Putamen (tissue), 1 donor: ENCODE measurements around the gene PPM1E.
A peak's percentile ranks its signal among the peaks of the same experiment; 100 is the strongest.

Experiments used
- DNase-seq: peaks from one replicate; pipeline ENCODE4 v3.0.0-alpha.2; 2016; ENCODE audit warnings: low spot score

PPM1E gene

DNA sequence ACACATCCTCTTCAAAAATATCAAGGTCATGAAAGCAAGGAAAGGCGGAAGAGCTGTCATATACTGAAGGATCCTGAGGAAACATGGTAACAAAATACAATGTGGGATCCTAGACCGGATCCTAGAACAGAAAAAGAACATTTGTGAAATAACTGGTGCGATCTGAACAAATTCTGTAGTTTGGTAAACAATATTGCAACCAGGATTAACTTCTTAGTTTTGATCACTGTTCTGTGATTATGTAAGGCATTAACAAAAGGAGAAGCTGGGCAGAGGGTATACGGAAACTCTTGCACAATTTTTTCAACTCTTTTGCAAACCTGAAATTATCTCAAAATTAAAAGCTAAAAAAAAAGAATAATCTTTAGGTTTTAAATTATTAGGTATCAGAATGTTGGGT lies 241.3 kb downstream of the PPM1E start:
- DNase-seq: no peak

- DNase-seq: no peak
These were observed 242.3 kb downstream of the PPM1E start for GRCh38 chr17:58997756-58998553.

DNA sequence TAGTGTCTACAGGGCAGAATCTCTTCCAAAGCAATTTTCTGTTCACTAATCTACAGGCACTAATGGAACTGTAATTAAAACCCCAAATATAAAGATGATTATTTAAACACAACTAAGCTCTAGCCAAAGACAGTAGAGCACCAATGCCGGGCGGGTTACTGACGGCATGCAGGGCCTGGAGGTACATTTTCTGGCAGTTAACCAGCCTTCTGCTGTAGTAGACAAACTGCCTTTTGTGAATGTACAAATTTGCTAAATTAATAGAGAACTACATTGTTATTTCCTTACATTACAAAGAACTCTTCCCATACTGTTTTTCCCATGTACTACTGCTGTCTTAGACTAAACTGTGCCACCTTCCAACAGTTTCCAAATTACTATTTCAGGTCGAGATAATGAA lies 243.2 kb downstream of the PPM1E start:
- no peak for DNase-seq

DNA sequence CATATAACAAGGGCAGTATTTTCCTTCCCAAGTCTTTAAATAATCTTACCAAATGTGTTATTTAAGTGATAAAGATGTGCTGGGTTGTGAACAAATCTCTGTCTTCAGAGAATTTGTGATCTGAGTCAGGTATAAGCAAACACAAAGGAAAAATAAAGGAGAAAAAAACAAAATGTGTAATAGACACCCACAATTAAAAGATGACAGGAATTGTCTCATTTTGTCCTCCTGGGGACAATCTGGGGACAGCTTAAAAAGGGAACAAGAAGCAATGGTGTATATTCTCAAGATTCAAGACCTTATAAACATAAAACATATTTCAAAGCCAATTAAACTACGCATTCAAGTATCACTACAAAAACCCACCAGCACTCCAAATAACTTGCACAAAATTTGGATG lies 243.8 kb downstream of the PPM1E start:
- DNase-seq: no peak

DNA sequence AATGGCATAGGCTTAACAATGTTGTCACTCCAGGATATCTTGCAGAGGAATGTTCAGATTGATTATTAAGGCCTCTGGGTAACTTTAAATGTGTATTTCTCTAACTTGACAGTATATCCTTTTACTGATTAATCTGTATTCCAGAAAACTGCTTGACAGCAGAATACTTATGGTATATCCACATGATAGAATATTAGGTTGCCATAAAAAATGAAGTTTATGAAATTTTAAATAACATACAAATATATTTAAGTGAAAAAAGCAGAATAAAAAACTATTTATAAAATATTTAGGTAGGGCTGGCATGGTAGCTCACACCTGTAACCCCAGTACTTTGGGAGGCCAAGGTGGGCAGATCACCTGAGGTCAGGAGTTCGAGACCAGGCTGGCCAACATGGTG lies 244.4 kb downstream of the PPM1E start:
- no peak for DNase-seq

- DNase-seq: no peak
These were observed 245.6 kb downstream of the PPM1E start for GRCh38 chr17:59001158-59001814.

DNA sequence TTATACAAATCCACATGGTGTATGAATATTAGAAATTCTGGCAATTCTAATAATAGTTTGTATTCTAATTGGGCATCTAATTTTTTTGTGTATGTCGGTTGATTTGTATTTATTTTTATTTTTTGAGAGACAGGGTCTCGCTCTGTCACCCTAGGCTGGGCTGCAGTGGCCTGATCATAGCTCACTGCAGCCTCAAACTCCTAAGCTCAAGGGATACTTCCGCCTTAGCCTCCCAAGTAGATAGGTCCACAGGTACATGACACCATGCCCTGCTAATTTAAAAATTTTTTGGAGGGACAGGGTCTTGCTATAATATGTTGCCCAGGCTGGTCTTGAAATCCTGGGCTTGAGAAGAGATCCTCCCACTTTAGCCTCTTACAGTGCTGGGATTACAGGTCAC lies 246.5 kb downstream of the PPM1E start:
- DNase-seq: no peak

GRCh38 chr17:59002848-59003247 lies 247.2 kb downstream of the PPM1E start:
- DNase-seq: no peak

DNA sequence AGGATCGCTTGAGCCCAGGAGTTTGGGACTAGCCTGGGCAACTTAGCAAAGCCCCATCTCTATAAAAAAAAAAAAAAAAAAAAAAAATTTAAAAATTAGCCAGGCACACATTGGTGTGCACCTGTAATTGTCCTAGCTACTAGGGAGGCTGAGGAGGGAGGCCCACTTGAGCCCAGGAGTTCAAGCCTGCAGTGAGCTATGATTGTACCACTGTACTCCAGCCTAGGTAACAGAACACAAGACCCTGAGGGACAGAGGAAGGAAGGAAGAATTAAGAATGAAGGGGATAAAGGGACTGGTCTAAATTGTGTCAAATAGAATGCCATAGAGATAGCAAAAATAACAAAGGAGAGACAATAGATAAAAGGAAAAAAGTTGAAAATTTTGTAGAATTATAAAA lies 248.2 kb downstream of the PPM1E start:
- no peak for DNase-seq

DNA sequence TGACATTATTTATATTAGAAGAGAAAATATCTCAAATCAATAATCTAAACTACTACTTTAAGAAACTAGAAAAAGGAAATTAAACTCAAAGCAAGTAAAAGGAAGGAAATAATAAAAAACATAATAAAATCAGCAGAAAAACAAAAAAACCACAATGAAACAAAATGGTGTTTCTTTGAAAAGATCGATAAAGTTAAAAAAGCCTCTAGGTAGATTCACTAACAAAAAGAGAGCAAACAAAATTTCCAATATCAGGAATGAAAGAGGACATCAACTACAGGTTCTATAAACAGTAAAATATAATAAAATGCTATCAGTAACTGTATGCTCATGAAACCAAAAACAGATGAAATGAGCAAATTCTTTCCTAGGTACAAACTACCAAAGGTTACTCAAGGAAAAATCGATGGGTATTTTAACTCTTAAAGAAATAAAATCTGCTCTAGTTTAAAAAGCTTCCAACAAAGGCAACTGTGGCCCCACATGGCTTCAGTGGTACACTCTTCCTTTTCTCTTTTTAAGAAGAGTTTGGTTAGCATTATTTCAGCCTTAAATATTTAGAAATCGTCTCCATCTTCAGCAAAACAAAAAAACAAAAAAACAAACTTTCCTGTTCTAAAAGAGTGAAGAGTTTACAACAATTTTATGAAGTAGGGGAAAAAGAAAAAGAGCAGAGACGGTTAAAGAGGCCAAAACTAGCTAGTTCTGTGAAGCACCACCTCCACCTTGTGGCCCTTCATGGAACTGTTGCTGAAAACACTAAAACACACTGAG lies 248.9 kb downstream of the PPM1E start:
- DNase-seq: peak; percentile 57

- no peak for DNase-seq
These were observed 252.3 kb downstream of the PPM1E start for GRCh38 chr17:59007995-59008394.

GRCh38 chr17:59008737-59009136 lies 253.1 kb downstream of the PPM1E start:
- no peak for DNase-seq

DNA sequence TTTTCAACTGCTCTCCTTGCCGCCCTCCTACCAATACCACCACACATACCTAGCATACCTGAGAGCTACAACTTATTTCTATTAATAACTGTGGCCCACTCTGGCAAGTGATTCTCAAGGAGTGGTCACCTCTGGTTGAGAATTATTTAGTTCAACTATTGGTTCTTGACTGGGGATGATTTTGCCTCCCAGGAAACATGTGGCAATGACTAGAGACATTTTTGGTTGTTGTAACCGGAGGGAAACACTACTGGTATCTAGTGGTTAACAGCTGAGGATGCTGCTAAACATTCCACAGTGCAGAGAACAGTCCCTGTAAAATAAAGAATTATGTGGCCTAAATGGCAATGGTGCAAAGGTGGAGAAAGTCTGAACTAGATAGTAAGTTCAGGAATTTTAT lies 254.4 kb downstream of the PPM1E start:
- no peak for DNase-seq

- DNase-seq: no peak
These were observed 256.3 kb downstream of the PPM1E start for GRCh38 chr17:59011975-59012374.

DNA sequence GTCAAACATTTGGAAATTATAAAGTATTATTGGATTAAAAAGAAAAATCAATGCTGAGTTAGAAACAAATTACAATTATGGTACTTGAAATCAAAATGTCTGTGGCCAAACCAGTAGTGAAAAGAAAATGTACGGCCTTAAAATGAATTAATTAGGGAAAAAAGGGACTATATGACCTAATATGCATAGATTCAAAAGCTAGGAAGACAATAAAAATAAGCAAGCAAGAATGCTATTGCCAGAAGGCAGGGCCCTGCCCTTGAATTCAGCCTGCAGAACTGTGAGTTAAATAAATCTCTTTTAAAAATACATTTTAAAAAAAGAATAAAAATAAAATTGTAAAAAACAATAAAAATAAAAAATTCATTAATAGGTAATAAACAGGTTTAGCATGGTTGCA lies 262.4 kb downstream of the PPM1E start:
- no peak for DNase-seq

DNA sequence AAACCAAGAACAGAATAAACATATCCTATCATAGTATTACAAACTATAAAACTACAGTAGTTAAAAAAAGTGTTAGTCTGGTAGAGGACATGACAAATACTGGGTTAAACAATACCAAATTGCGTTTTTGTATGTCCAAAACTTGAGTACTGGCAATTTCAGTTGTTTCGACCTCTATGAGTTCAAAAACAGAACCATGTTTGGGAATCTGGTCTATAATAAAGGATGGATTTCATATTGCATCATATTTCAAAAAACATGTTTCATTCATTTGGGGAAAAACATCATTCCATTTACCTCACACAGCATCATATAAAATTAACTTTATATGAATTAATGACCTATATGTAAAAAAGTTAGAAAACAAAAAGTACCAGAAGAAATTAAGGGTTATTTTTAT lies 269.3 kb downstream of the PPM1E start:
- no peak for DNase-seq

DNA sequence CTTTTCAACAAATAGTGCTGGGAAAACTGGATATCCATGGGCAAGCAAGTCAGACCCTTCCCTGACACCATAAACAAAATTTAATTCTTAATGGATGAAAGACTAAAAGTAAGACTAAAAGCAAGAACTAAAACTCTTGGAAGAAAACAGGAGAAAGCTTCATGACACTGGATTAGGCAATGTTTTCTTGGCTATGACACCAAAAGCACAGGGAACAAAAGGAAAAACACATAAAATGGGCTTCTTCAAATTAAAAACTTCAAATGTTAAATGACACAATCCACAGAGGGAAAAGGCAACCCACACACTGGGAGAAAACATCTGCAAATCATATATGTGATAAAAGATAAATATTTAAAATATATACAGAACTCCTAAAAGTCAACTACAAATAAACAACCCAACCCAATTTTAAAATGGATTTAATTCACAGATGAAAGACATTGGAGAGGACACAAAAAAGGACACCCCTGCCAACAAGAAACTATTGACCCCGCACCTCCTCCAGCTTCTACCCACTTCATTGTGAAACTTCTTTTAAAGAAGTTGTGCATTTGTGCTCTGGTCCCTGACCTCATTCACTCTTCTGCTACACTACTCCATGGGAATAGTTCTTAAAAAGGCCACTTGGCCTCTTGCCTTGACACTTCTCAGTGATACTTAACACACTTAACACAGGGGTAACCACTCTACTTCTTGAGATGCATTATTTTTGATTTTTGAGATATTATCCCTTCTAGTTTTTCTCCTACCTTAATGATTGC lies 270.7 kb downstream of the PPM1E start:
- DNase-seq: no peak

- peak; percentile 25 for DNase-seq
These were observed 272.1 kb downstream of the PPM1E start for GRCh38 chr17:59027750-59028149.

GRCh38 chr17:59028328-59028727 lies 272.7 kb downstream of the PPM1E start:
- no peak for DNase-seq

DNA sequence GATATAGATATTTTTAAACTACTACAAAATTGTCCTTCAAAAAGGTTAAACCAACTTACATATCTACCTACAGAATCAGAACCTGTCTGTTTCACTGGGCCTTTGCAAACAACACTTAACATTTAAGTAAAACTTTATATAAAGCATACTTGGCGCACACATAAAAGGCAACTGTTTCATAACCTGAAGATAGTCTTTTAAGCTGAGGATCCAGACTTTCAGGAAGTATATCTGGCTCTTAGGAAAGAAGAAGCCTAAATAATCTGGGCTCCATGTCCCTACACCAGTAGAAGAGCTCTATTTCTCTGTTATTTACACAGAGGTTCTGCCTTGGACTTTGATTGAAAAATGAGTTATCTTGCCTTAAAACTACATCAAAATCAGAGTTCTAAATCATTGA lies 275.2 kb downstream of the PPM1E start:
- no peak for DNase-seq
